HepG2 (cell line): Measurements from ENCODE around the gene MYBPC3. TPM values are rescaled to one million over a fixed set of nuclear protein-coding genes. Genes with fewer than 3 reads are reported as not detected.
A peak's percentile ranks its signal among the peaks of the same experiment; 100 is the strongest.
"Not testable (repeated sequence)": the region's sequence is repeated elsewhere in the genome, so short reads cannot be mapped to it uniquely, and the experiment has no call there.

Source experiments
- ATAC-seq: fragments of 200-7000 bp; cut with Tn5 transposase; 3 replicates; pipeline ENCODE4 v1.9.1; 2020; ENCODE audit warnings: mild to moderate bottlenecking, moderate library complexity
- BruUV-seq: library from RNA; stranded (reverse); fragments of 400-500 nt; replicated peaks from 2 replicates; lab custom pipeline; 2021; lab: Mats Ljungman, UMichigan
- CTCF ChIA-PET: fragments of 300-600 bp; formaldehyde crosslinking; extraction: SDS; loops from one replicate; lab custom pipeline; 2021; ENCODE audit warnings: low total read pairs, inconsistent platforms, low intra/inter-chr PET ratio; lab: Yijun Ruan, JAX
- POLR2A ChIA-PET: fragments of 350-600 bp; sonication (Branson Sonifier 250); formaldehyde crosslinking; loops from one replicate; lab custom pipeline; 2020; ENCODE audit warnings: antibody characterized with exemption, inconsistent platforms; lab: Yijun Ruan, JAX
- DNase-seq: peaks from one replicate; pipeline ENCODE4 v3.0.0-alpha.2; 2015; ENCODE audit warnings: low spot score
- FAIRE-seq: peaks from 3 replicates; lab custom pipeline; 2011; peaks lifted over from hg19 to GRCh38; lab: Jason Lieb, UNC
- H2AFZ ChIP-seq: one replicate; pipeline ENCODE4 v1.6.1; 2011; ENCODE audit warnings: low read length, inconsistent platforms
- H3K27ac ChIP-seq: fragments of 300-600 bp; 3 replicates; pipeline ENCODE4 v1.8.0; 2011; ENCODE audit warnings: mixed run types, mild to moderate bottlenecking, mixed read lengths, low read length, inconsistent platforms; ENCODE audit not compliant: insufficient read depth; ENCODE audit errors: extremely low read length
- H3K27me3 ChIP-seq, 2 experiments: fragments of 200-600 bp in 1 of 2; 2 replicates in 1 of 2; 3 replicates in 1 of 2; pipeline versions ENCODE4 v1.6.0 to v1.8.0; 2011; ENCODE audit warnings: low read length in 2 of 2, mild to moderate bottlenecking in 2 of 2, moderate library complexity in 2 of 2, inconsistent platforms in 1 of 2; ENCODE audit not compliant: insufficient read depth in 2 of 2, control insufficient read depth in 1 of 2
- H3K36me3 ChIP-seq, 2 experiments: fragments of 200-600 bp in 1 of 2; replicated peaks in 1 of 2; 2 replicates in 1 of 2; 3 replicates in 1 of 2; pipeline versions ENCODE4 v1.5.1 to v1.8.0; 2011; ENCODE audit warnings: low read length in 2 of 2, inconsistent platforms in 1 of 2; ENCODE audit not compliant: insufficient read depth in 2 of 2, control insufficient read depth in 1 of 2
- H3K4me1 ChIP-seq: 2 replicates; pipeline ENCODE4 v1.5.1; 2012; ENCODE audit warnings: low read length, inconsistent platforms; ENCODE audit not compliant: insufficient read depth
- H3K4me2 ChIP-seq: 2 replicates; pipeline ENCODE4 v1.6.0; 2011; ENCODE audit warnings: low read depth, low read length, inconsistent platforms
- H3K4me3 ChIP-seq, 3 experiments: fragments of 200-600 bp in 1 of 3; sonication (generic), shearing (Covaris generic) in 1 of 3; replicated peaks in 1 of 3; 2 replicates each; pipeline ENCODE4 v1.5.1; 2011 to 2016; ENCODE audit warnings: low read length in 3 of 3, inconsistent platforms in 2 of 3, low read depth in 2 of 3, mild to moderate bottlenecking in 2 of 3, control low read depth in 1 of 3, mixed read lengths in 1 of 3; ENCODE audit not compliant: insufficient read depth in 1 of 3
- H3K79me2 ChIP-seq: one replicate; pipeline ENCODE4 v1.6.1; 2011; ENCODE audit warnings: low read length, inconsistent platforms; ENCODE audit not compliant: insufficient read depth
- H3K9ac ChIP-seq: 2 replicates; pipeline ENCODE4 v1.6.0; 2011; ENCODE audit warnings: mild to moderate bottlenecking, low read depth, low read length, inconsistent platforms; ENCODE audit not compliant: insufficient read depth
- H3K9me3 ChIP-seq: 2 replicates; pipeline ENCODE4 v1.5.1; 2012; ENCODE audit warnings: mild to moderate bottlenecking, low read length
- H4K20me1 ChIP-seq: 2 replicates; pipeline ENCODE4 v1.6.0; 2011; ENCODE audit warnings: inconsistent platforms, mild to moderate bottlenecking, low read length, moderate library complexity; ENCODE audit not compliant: insufficient read depth
- CHCHD3 ChIP-seq: sonication (generic); formaldehyde crosslinking; IDR thresholded peaks from 2 replicates; pipeline ENCODE4 v1.8.0; 2022; ENCODE audit warnings: mild to moderate bottlenecking, missing genetic modification reagents, moderate library complexity
- ERF ChIP-seq: IDR thresholded peaks from 2 replicates; pipeline ENCODE4 v1.6.1; 2018; ENCODE audit warnings: missing biosample characterization, missing genetic modification reagents
- LBX2 ChIP-seq: sonication (generic); formaldehyde crosslinking; IDR thresholded peaks from 2 replicates; pipeline ENCODE4 v1.5.0; 2020; ENCODE audit warnings: missing genetic modification reagents, mild to moderate bottlenecking, borderline replicate concordance
- MTF1 ChIP-seq: sonication (generic); formaldehyde crosslinking; IDR thresholded peaks from 2 replicates; pipeline ENCODE4 v1.5.0; 2020; ENCODE audit warnings: missing genetic modification reagents
- SAP130 ChIP-seq: IDR thresholded peaks from 2 replicates; pipeline ENCODE4 v1.6.1; 2016; ENCODE audit warnings: low read depth
- SIX1 ChIP-seq: sonication (generic); formaldehyde crosslinking; IDR thresholded peaks from 2 replicates; pipeline ENCODE4 v1.4.0; 2020; ENCODE audit warnings: missing genetic modification reagents, borderline replicate concordance
- ZFP62 ChIP-seq: sonication (generic); formaldehyde crosslinking; IDR thresholded peaks from 2 replicates; pipeline ENCODE4 v1.4.0; 2020; ENCODE audit warnings: missing genetic modification reagents
- ZNF292 ChIP-seq: sonication (generic); formaldehyde crosslinking; IDR thresholded peaks from 2 replicates; pipeline ENCODE4 v1.8.1; 2022; ENCODE audit warnings: mild to moderate bottlenecking, low read depth, missing genetic modification reagents, borderline replicate concordance
- ZNF629 ChIP-seq: sonication (generic); formaldehyde crosslinking; conservative IDR thresholded peaks from 2 replicates; pipeline ENCODE4 v1.5.0; 2020; ENCODE audit warnings: missing genetic modification reagents
- ZNF83 ChIP-seq: sonication (generic); formaldehyde crosslinking; IDR thresholded peaks from 2 replicates; pipeline ENCODE4 v1.4.0; 2020; ENCODE audit warnings: missing genetic modification reagents, mild to moderate bottlenecking, borderline replicate concordance
- WGBS: methylation state at CpG from one replicate; pipeline ENCODE4 v1.1.6; 2017; ENCODE audit warnings: low lambda C conversion rate; 5-methylcytosine and 5-hydroxymethylcytosine counted together
- in situ Hi-C: cut with HindIII; loops from 2 replicates; pipeline ENCODE4 v1.10.0; 2017; ENCODE audit warnings: low pct_unique_long_range_greater_than_20kb; ENCODE audit not compliant: extremely low pct_ligation_motif_present
- intact Hi-C: fragments of 100-400 bp; cut with micrococcal nuclease; formaldehyde crosslinking; loops from one replicate; pipeline ENCODE4 v1.10.0; 2022; ENCODE audit not compliant: unreplicated experiment
- polyA plus RNA-seq, 8 experiments: library from polyadenylated mRNA; depleted of rRNA in 3 of 8; stranded (reverse) in 7 of 8; unstranded in 1 of 8; fragments of >200 nt; fragmentation: Illumina TruSeq in 4 of 8; extraction: Trizol in 4 of 8; gene quantifications; 2 replicates each; pipeline versions ENCODE4 v1.2.1 to v1.2.3, GENCODE V29; 2011 to 2016; ENCODE audit warnings: low read depth in 4 of 8, missing spikeins in 1 of 8, mixed read lengths in 1 of 8; ENCODE audit not compliant: insufficient read depth in 1 of 8
- total RNA-seq, 5 experiments: library from RNA; depleted of rRNA; stranded (reverse); fragments of >200 nt; fragmentation: Illumina TruSeq; extraction: Trizol; gene quantifications; 2 replicates each; pipeline ENCODE4 v1.2.3, GENCODE V29; 2016; ENCODE audit warnings: low read depth in 1 of 5

The MYBPC3 gene
- total and polyA plus RNA-seq, 2 of the 13 experiments (the other 11 are each of a cell fraction or from before 2014, with no cell fraction given): not detected

- Histone ChIP-seq H3K27me3 (peaks cover 5 to 23% of the 10 kb centered on the region in 2 experiments; a peak in 3 of 5 replicates), H3K9ac (no peak overlapping the region), H3K4me3 (no peak overlapping the region), H3K4me2 (no peak overlapping the region), H3K36me3 (no peaks in the 10 kb centered on the region), H3K27ac (no peak overlapping the region), H3K4me1 (peaks cover 16% of the 10 kb centered on the region), H3K9me3 (no peaks in the 10 kb centered on the region), H2AFZ (no peak overlapping the region), H3K79me2 (no peaks in the 10 kb centered on the region), H4K20me1 (no peaks in the 10 kb centered on the region)
- FAIRE-seq (no peak), DNase-seq (no peak), ATAC-seq (no peak)
- WGBS: 50% methylated on average over 2 of the region's 4 CpGs
- POLR2A ChIA-PET: no interaction called here
- in situ Hi-C loops: no loop called here
- TF ChIP-seq ZNF629 (CRISPR knock-in tag) (peak; percentile 60), SAP130 (CRISPR knock-in tag) (no peak)
- no TSS peak for BruUV-seq
- intact Hi-C loops: no loop called here
- CTCF ChIA-PET: no interaction called here
Measured at GRCh38 chr11:47336595-47336994, 15.9 kb downstream of the MYBPC3 start.

GRCh38 chr11:47335733-47336132 is 16.8 kb downstream of the MYBPC3 start:
- Histone ChIP-seq H3K79me2 (no peaks in the 10 kb centered on the region), H3K27me3 (peaks cover 2 to 15% of the 10 kb centered on the region in 2 experiments; a peak in 3 of 5 replicates), H3K9ac (no peak overlapping the region), H3K4me2 (peak overlapping the region; percentile 23; the same call in 1 of the 2 replicates), H2AFZ (no peak overlapping the region), H3K4me3 (no peak overlapping the region), H3K4me1 (peaks cover 16% of the 10 kb centered on the region), H3K9me3 (no peaks in the 10 kb centered on the region), H4K20me1 (no peaks in the 10 kb centered on the region), H3K27ac (no peak overlapping the region)
- intact Hi-C loops (no loop called here), in situ Hi-C loops (no loop called here)
- FAIRE-seq (no peak), ATAC-seq (no peak), DNase-seq (no peak)
- WGBS: 24% methylated on average over 7 of the region's 9 CpGs
- CTCF ChIA-PET: no interaction called here
- no TSS peak for BruUV-seq
- TF ChIP-seq LBX2 (CRISPR knock-in tag) (no peak), CHCHD3 (no peak), ZNF292 (no peak), SIX1 (CRISPR knock-in tag) (no peak), MTF1 (no peak), ZNF83 (no peak), ZFP62 (no peak), ERF (CRISPR knock-in tag) (no peak)
- TF ChIP-seq, all 625 proteins: peak for 0
- POLR2A ChIA-PET: no interaction called here
- no peaks in the 10 kb centered on the region; a peak in 1 of 5 replicates for H3K36me3 ChIP-seq

GRCh38 chr11:47334699-47335411 is 17.6 kb downstream of the MYBPC3 start:
- Histone ChIP-seq H3K4me1 (peaks cover 14% of the 10 kb centered on the region), H3K27me3 (peaks cover 2 to 11% of the 10 kb centered on the region in 2 experiments; a peak in 3 of 5 replicates)
- POLR2A ChIA-PET, H3K27ac ChIP-seq, DNase-seq, in situ Hi-C loops, H3K9me3 ChIP-seq, H3K4me3 ChIP-seq, H3K36me3 ChIP-seq, H3K9ac ChIP-seq, H2AFZ ChIP-seq, intact Hi-C loops, H4K20me1 ChIP-seq, CTCF ChIA-PET, FAIRE-seq, H3K4me2 ChIP-seq, ATAC-seq, BruUV-seq, H3K79me2 ChIP-seq: not testable (repeated sequence)
- WGBS: 76% methylated on average over 9 of the region's 16 CpGs
